ENCODE results near the gene DENND6B.

Gene DENND6B

GRCh38 chr22:50286701-50287318 lies 40.0 kb downstream of the DENND6B start:
- Histone ChIP-seq H3K27ac (ENCODE audit: low read depth, low read length, poor library complexity, severe bottlenecking) (no peak overlapping the region), H3K4me1 (ENCODE audit: insufficient read depth, low read length, severe bottlenecking) (peaks cover 4% of the 10 kb centered on the region), H3K4me2 (ENCODE audit: low read length) (no peak overlapping the region), H3K9ac (ENCODE audit: low read length) (no peak overlapping the region), H4K20me1 (ENCODE audit: insufficient read depth, low read length) (no peaks in the 10 kb centered on the region), H3K27me3 (ENCODE audit: insufficient read depth, low read length) (peaks cover 21% of the 10 kb centered on the region), H3K36me3 (ENCODE audit: insufficient read depth, low read length) (no peaks in the 10 kb centered on the region), H2AFZ (ENCODE audit: low read length) (no peak overlapping the region), H3K79me2 (ENCODE audit: insufficient read depth, low read length) (no peaks in the 10 kb centered on the region), H3K4me3 (ENCODE audit: low read depth, low read length, poor library complexity, severe bottlenecking) (no peak overlapping the region), H3K9me3 (ENCODE audit: low read length) (no peaks in the 10 kb centered on the region), H3F3A (ENCODE audit: insufficient read depth, low read length) (no peaks in the 10 kb centered on the region), H3K9me2 (ENCODE audit: low read depth, low read length) (no peaks in the 10 kb centered on the region)
- TF ChIP-seq CTCF (IDR thresholded peaks at IDR 0.05; ENCODE audit: low read length) (no peak), EZH2 (IDR thresholded peaks at IDR 0.05; ENCODE audit: borderline replicate concordance, low read length) (no peak)

DNA sequence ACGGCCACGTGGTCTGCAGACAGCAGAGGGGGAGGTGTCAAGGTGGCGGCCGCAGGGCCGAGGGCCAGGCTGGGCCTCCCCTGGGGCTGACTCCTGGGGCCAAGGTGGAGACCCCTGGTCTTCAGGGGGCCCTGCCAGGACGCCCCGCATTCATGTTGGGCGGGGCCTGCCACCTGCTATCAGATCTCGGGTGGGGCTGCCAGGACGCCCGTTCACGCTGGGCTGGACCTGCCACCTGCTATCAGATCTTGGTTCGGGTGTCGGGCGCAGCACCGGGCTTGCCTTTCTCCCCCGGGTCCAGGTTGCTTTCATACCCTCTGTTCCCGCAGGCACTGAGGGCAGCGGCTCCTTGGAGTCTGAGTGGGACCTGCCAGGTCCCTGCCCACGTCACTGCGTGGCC lies 40.5 kb downstream of the DENND6B start:
- no peaks in the 10 kb centered on the region for H3K9me2 ChIP-seq (ENCODE audit: low read depth, low read length)
- H3K27ac ChIP-seq (ENCODE audit: low read depth, low read length, poor library complexity, severe bottlenecking): no peak overlapping the region
- no peak overlapping the region for H3K4me2 ChIP-seq (ENCODE audit: low read length)
- no peak overlapping the region for H3K9ac ChIP-seq (ENCODE audit: low read length)
- no peaks in the 10 kb centered on the region for H3K36me3 ChIP-seq (ENCODE audit: insufficient read depth, low read length)
- no peaks in the 10 kb centered on the region for H3F3A ChIP-seq (ENCODE audit: insufficient read depth, low read length)
- no peaks in the 10 kb centered on the region for H3K9me3 ChIP-seq (ENCODE audit: low read length)
- no peak for TF ChIP-seq EZH2 (IDR thresholded peaks at IDR 0.05; ENCODE audit: borderline replicate concordance, low read length)
- TF ChIP-seq CTCF (IDR thresholded peaks at IDR 0.05; ENCODE audit: low read length): no peak
- H2AFZ ChIP-seq (ENCODE audit: low read length): no peak overlapping the region
- H3K4me3 ChIP-seq (ENCODE audit: low read depth, low read length, poor library complexity, severe bottlenecking): no peak overlapping the region
- H3K4me1 ChIP-seq (ENCODE audit: insufficient read depth, low read length, severe bottlenecking): no peaks in the 10 kb centered on the region
- peaks cover 22% of the 10 kb centered on the region for H3K27me3 ChIP-seq (ENCODE audit: insufficient read depth, low read length)
- no peaks in the 10 kb centered on the region for H3K79me2 ChIP-seq (ENCODE audit: insufficient read depth, low read length)
- H4K20me1 ChIP-seq (ENCODE audit: insufficient read depth, low read length): no peaks in the 10 kb centered on the region

DNA sequence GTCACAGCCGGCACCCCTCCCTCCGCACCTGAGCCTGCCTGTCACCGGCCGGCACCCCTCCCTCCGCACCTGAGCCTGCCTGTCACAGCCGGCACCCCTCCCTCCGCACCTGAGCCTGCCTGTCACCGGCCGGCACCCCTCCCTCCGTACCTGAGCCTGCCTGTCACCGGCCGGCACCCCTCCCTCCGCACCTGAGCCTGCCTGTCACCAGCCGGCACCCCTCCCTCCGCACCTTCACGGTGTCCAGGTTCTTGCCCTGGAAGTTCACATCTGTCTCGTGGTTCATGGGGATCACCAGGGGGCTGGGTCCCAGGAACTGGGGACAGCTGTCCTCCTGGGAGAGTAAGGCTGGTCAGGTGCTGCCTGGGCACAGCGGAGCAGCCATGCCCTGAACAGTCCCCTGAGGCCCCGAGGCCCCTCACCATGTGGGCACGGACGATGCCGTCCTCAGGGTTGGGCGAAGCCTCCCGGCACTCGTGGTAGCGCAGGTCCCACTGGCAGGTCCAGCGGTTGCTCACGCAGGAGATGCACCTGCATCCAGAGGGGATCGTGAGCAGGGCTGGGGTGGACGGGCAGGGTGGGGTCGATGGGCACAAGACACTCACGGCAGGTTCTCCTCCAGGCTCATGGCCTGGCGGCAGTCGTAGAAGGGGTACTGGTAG lies 41.1 kb downstream of the DENND6B start:
- H3F3A ChIP-seq (ENCODE audit: insufficient read depth, low read length): no peaks in the 10 kb centered on the region
- no peaks in the 10 kb centered on the region for H4K20me1 ChIP-seq (ENCODE audit: insufficient read depth, low read length)
- H2AFZ ChIP-seq (ENCODE audit: low read length): no peak overlapping the region
- H3K27me3 ChIP-seq (ENCODE audit: insufficient read depth, low read length): peaks cover 20% of the 10 kb centered on the region
- H3K9me3 ChIP-seq (ENCODE audit: low read length): no peaks in the 10 kb centered on the region
- no peak overlapping the region for H3K4me2 ChIP-seq (ENCODE audit: low read length)
- no peaks in the 10 kb centered on the region for H3K4me1 ChIP-seq (ENCODE audit: insufficient read depth, low read length, severe bottlenecking)
- TF ChIP-seq CTCF (IDR thresholded peaks at IDR 0.05; ENCODE audit: low read length): no peak
- TF ChIP-seq EZH2 (IDR thresholded peaks at IDR 0.05; ENCODE audit: borderline replicate concordance, low read length): no peak
- no peaks in the 10 kb centered on the region for H3K36me3 ChIP-seq (ENCODE audit: insufficient read depth, low read length)
- no peaks in the 10 kb centered on the region for H3K79me2 ChIP-seq (ENCODE audit: insufficient read depth, low read length)
- no peak overlapping the region for H3K4me3 ChIP-seq (ENCODE audit: low read depth, low read length, poor library complexity, severe bottlenecking)
- H3K9me2 ChIP-seq (ENCODE audit: low read depth, low read length): no peaks in the 10 kb centered on the region
- H3K27ac ChIP-seq (ENCODE audit: low read depth, low read length, poor library complexity, severe bottlenecking): no peak overlapping the region
- H3K9ac ChIP-seq (ENCODE audit: low read length): no peak overlapping the region
